HUES64 (cell line): ENCODE measurements around the gene FOXI2.

Source experiments
- H3K27ac ChIP-seq: 2 replicates; pipeline ENCODE4 v1.7.0; 2013; ENCODE audit warnings: low read depth, low read length, inconsistent platforms
- H3K27me3 ChIP-seq: 2 replicates; pipeline ENCODE4 v1.6.1; 2013; ENCODE audit warnings: mild to moderate bottlenecking, low read length; ENCODE audit not compliant: insufficient read depth
- H3K36me3 ChIP-seq: 2 replicates; pipeline ENCODE4 v1.6.1; 2013; ENCODE audit warnings: mild to moderate bottlenecking, low read length; ENCODE audit not compliant: insufficient read depth
- H3K4me1 ChIP-seq: 2 replicates; pipeline ENCODE4 v1.6.1; 2013; ENCODE audit warnings: mild to moderate bottlenecking, low read length, moderate library complexity; ENCODE audit not compliant: insufficient read depth
- H3K4me3 ChIP-seq: 2 replicates; pipeline ENCODE4 v1.5.1; 2013; ENCODE audit warnings: mild to moderate bottlenecking, low read length, moderate library complexity
- H3K9ac ChIP-seq: 2 replicates; pipeline ENCODE4 v1.6.1; 2013; ENCODE audit warnings: mild to moderate bottlenecking, low read depth, low read length
- H3K9me3 ChIP-seq: 2 replicates; pipeline ENCODE4 v1.6.1; 2013; ENCODE audit warnings: low read depth, low read length; ENCODE audit not compliant: insufficient read depth
- WGBS: fragments of 150-250, 120-280 bp; methylation state at CpG from one replicate; pipeline ENCODE4 v1.1.7; 2013; ENCODE audit warnings: missing lambda C conversion rate; 5-methylcytosine and 5-hydroxymethylcytosine counted together

Gene FOXI2

DNA sequence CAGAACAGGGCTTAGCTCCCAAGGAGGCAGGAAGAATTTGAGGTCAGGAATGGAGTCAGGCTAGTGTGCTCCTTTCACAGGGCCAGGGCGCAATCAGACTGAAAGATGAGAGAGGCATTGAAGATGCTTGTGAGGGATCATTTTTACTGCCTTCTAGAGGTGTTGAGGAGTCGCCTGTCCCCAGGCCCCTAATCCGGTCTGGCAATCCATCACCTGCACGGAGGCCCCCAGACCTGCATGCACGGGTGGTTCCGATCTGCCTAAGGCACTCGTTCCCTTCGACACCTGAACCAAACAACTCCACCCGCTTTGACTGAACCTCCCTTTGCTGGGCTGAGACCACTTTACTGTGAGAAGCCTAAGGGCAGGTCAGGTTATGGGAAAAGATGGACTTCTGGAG is 8.0 kb downstream of the FOXI2 start:
- no peak overlapping the region for H3K27ac ChIP-seq
- H3K9me3 ChIP-seq = no peaks in the 10 kb centered on the region
- no peak overlapping the region for H3K9ac ChIP-seq
- H3K4me3 ChIP-seq = no peak overlapping the region
- no peaks in the 10 kb centered on the region for H3K36me3 ChIP-seq
- H3K27me3 ChIP-seq = peaks cover 3% of the 10 kb centered on the region
- no peaks in the 10 kb centered on the region for H3K4me1 ChIP-seq
- 88% methylated on average over 9 of the region's 9 CpGs for WGBS

DNA sequence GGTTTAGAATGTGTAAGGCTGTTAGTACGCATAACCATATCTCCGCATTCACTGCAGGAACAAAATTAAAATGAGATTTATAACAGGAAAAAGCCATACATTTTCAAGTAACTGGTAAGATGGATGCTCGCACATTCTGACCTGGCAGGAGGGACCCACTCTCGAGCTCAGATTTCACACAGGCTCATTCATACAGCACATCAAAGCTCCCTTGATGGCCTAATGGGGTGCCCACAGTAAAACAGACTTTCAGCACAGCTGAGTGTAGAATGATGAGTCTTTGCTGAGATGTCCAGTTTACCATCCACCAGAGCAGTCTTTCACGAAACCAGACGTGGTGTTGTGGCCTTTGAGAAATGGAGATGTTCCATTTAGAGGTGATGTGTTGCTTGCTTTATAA is 8.9 kb downstream of the FOXI2 start:
- 87% methylated on average over 6 of the region's 6 CpGs for WGBS
- H3K4me3 ChIP-seq = no peak overlapping the region

DNA sequence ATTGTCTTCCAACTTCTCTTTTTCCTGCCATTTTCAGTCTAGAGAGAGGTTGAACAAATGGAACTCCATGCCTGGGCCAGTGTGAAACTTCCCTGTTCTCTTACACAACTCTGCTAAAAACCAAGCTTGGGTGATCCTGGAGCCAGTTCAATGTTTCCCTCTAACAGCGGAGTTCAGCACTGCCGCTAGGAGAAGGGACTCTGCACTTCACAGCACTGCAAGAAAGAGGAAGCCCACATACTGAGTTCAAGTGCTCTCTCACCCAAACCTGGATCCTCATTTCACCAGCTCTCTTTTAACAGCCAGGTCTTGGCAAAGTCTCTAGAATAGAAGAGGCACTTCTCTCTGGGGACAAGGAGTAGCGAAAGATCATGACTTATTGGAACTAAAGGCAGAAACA is 18.8 kb downstream of the FOXI2 start:
- WGBS = 69% methylated on average over 3 of the region's 3 CpGs
- no peak overlapping the region for H3K9ac ChIP-seq
- H3K27me3 ChIP-seq = no peaks in the 10 kb centered on the region
- no peaks in the 10 kb centered on the region for H3K36me3 ChIP-seq
- no peak overlapping the region for H3K27ac ChIP-seq
- no peak overlapping the region for H3K4me3 ChIP-seq
- H3K9me3 ChIP-seq = no peaks in the 10 kb centered on the region
- peaks cover 4% of the 10 kb centered on the region; the same call in 1 of the 2 replicates for H3K4me1 ChIP-seq

More for the DNA sequence above, 8.9 kb downstream of the FOXI2 start:
- Histone ChIP-seq H3K9ac (no peak overlapping the region), H3K27ac (no peak overlapping the region), H3K4me1 (no peaks in the 10 kb centered on the region), H3K36me3 (no peaks in the 10 kb centered on the region), H3K9me3 (no peaks in the 10 kb centered on the region), H3K27me3 (no peaks in the 10 kb centered on the region)

- peaks cover 4% of the 10 kb centered on the region; the same call in 1 of the 2 replicates for H3K4me1 ChIP-seq
- no peak overlapping the region for H3K27ac ChIP-seq
- H3K4me3 ChIP-seq = no peak overlapping the region
- H3K27me3 ChIP-seq = no peaks in the 10 kb centered on the region
- H3K9me3 ChIP-seq = no peaks in the 10 kb centered on the region
- H3K9ac ChIP-seq = no peak overlapping the region
- no peaks in the 10 kb centered on the region for H3K36me3 ChIP-seq
- 96% methylated on average over 2 of the region's 2 CpGs for WGBS
Measured at GRCh38 chr10:127756264-127756663, 19.3 kb downstream of the FOXI2 start.

DNA sequence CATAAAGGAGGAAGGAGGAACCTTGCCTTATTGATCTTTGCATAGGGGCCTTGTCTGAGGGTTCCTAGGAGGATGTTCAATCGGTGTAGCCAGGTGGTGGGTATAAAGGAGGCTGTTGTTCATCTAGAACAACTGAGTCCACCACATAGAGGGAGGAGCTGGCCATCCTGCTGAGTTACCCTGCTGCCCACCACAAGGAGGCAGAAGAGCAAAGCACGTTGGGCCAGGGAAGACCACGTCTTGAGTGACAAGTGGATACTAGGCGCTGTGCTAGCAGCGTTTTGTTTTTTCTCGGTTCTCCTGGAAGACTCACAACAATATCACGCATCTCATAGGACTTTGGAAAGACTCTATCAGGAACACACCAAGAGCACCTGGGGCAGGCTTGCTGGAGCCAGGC is 20.0 kb downstream of the FOXI2 start:
- 92% methylated on average over 7 of the region's 7 CpGs for WGBS
- peaks cover 10% of the 10 kb centered on the region; the same call in 1 of the 2 replicates for H3K4me1 ChIP-seq
- H3K9ac ChIP-seq = no peak overlapping the region
- H3K36me3 ChIP-seq = no peaks in the 10 kb centered on the region
- H3K27me3 ChIP-seq = no peaks in the 10 kb centered on the region
- no peaks in the 10 kb centered on the region for H3K9me3 ChIP-seq
- no peak overlapping the region for H3K4me3 ChIP-seq
- no peak overlapping the region for H3K27ac ChIP-seq

DNA sequence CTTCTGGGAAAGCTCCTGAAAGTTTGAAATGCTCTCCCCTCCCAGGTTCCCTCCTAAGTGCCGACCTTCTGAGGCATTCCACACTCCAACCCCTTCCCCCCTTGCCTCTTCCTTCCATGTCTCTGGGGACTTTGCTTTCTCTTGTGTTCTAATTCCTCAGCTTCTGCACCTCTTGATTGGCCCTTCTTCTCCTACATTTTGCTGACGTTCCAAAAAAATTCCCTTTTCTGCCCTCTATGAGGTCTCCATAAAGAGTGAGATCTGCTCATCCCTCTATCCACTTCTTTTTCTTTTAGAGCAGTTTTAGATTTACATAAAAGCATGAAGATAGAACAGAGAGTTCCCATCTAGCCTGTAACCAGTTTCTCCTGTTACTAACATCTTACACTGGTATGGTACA is 22.3 kb downstream of the FOXI2 start:
- H3K9me3 ChIP-seq = no peaks in the 10 kb centered on the region
- H3K27me3 ChIP-seq = no peaks in the 10 kb centered on the region
- no peak overlapping the region for H3K9ac ChIP-seq
- no peaks in the 10 kb centered on the region for H3K36me3 ChIP-seq
- H3K27ac ChIP-seq = no peak overlapping the region
- WGBS = 87% methylated on average over 2 of the region's 2 CpGs
- H3K4me1 ChIP-seq = peaks cover 25% of the 10 kb centered on the region
- no peak overlapping the region for H3K4me3 ChIP-seq

GRCh38 chr10:127762925-127763324 is 25.9 kb downstream of the FOXI2 start:
- Histone ChIP-seq H3K27me3 (no peaks in the 10 kb centered on the region), H3K36me3 (no peaks in the 10 kb centered on the region), H3K4me1 (peaks cover 21% of the 10 kb centered on the region), H3K27ac (peak overlapping the region; percentile 75; the same call in 1 of the 2 replicates), H3K4me3 (no peak overlapping the region), H3K9ac (no peak overlapping the region), H3K9me3 (no peaks in the 10 kb centered on the region)
- 58% methylated on average over 1 of the region's 1 CpG for WGBS

- H3K4me3 ChIP-seq = no peak overlapping the region
- WGBS = 73% methylated on average over 9 of the region's 10 CpGs
- no peak overlapping the region for H3K27ac ChIP-seq
- no peak overlapping the region for H3K9ac ChIP-seq
- no peaks in the 10 kb centered on the region; the same call in 1 of the 2 replicates for H3K4me1 ChIP-seq
- H3K27me3 ChIP-seq = no peaks in the 10 kb centered on the region
- H3K9me3 ChIP-seq = no peaks in the 10 kb centered on the region
- H3K36me3 ChIP-seq = no peaks in the 10 kb centered on the region
Measured at GRCh38 chr10:127774766-127775559, 38.0 kb downstream of the FOXI2 start.

DNA sequence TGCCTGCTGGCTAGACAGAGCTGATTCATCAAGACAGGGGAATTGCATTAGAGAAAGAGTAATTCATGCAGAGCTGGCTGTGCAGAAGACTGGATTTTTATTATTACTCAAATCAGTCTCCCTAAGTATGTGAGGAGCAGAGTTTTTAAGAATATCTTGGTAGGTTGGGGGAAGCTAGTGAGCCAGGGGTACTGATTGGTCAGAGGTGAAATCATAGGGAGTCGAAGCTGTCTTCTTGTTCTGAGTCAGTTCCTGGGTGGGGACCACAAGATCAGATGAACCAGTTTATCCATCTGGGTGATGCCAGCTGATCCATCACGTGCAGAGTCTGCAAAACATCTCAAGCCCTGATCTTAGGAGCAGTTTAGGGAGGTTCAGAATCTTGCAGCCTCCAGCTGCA is 39.8 kb downstream of the FOXI2 start:
- Histone ChIP-seq H3K4me1 (no peaks in the 10 kb centered on the region; the same call in 1 of the 2 replicates), H3K27me3 (no peaks in the 10 kb centered on the region), H3K9me3 (no peaks in the 10 kb centered on the region), H3K36me3 (no peaks in the 10 kb centered on the region), H3K27ac (no peak overlapping the region), H3K4me3 (no peak overlapping the region), H3K9ac (no peak overlapping the region)
- 82% methylated on average over 2 of the region's 2 CpGs for WGBS

GRCh38 chr10:127781412-127781811 is 44.4 kb downstream of the FOXI2 start:
- Histone ChIP-seq H3K27me3 (no peaks in the 10 kb centered on the region), H3K9me3 (no peaks in the 10 kb centered on the region), H3K4me3 (no peak overlapping the region), H3K9ac (no peak overlapping the region), H3K4me1 (no peaks in the 10 kb centered on the region), H3K36me3 (no peaks in the 10 kb centered on the region), H3K27ac (no peak overlapping the region)
- no CpG with 5 or more reads among the region's 1 CpG for WGBS

GRCh38 chr10:127787873-127788272 is 50.9 kb downstream of the FOXI2 start:
- Histone ChIP-seq H3K4me1 (no peaks in the 10 kb centered on the region; the same call in 1 of the 2 replicates), H3K27me3 (no peaks in the 10 kb centered on the region), H3K4me3 (no peak overlapping the region), H3K9me3 (no peaks in the 10 kb centered on the region), H3K9ac (no peak overlapping the region), H3K27ac (no peak overlapping the region), H3K36me3 (no peaks in the 10 kb centered on the region)
- WGBS = 96% methylated on average over 2 of the region's 2 CpGs
